ENCODE data around the gene GPR108. TPM values are rescaled to one million over a fixed set of nuclear protein-coding genes. Genes with fewer than 3 reads are reported as not detected.

Gene GPR108
- total RNA-seq, 1 donor from 2014 or later, result 69.1 TPM

- no peaks in the 10 kb centered on the region for H3K9me3 Mint-ChIP-seq (ENCODE audit: unreplicated experiment)
- H3K4me3 Mint-ChIP-seq (ENCODE audit: unreplicated experiment), result peak overlapping the region; percentile 39
- H3K27me3 Mint-ChIP-seq (ENCODE audit: unreplicated experiment), result peaks cover 6% of the 10 kb centered on the region
- H3K4me1 Mint-ChIP-seq (ENCODE audit: unreplicated experiment), result peaks cover 1% of the 10 kb centered on the region
- TF ChIP-seq, protein P1, sequence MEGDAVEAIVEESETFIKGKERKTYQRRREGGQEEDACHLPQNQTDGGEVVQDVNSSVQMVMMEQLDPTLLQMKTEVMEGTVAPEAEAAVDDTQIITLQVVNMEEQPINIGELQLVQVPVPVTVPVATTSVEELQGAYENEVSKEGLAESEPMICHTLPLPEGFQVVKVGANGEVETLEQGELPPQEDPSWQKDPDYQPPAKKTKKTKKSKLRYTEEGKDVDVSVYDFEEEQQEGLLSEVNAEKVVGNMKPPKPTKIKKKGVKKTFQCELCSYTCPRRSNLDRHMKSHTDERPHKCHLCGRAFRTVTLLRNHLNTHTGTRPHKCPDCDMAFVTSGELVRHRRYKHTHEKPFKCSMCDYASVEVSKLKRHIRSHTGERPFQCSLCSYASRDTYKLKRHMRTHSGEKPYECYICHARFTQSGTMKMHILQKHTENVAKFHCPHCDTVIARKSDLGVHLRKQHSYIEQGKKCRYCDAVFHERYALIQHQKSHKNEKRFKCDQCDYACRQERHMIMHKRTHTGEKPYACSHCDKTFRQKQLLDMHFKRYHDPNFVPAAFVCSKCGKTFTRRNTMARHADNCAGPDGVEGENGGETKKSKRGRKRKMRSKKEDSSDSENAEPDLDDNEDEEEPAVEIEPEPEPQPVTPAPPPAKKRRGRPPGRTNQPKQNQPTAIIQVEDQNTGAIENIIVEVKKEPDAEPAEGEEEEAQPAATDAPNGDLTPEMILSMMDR (IDR thresholded peaks at IDR 0.05; ENCODE audit: unreplicated experiment), result no peak
- peaks cover 21% of the 10 kb centered on the region for H3K36me3 Mint-ChIP-seq (ENCODE audit: low read depth, unreplicated experiment)
- DNase-seq (ENCODE audit: low spot score), result no peak
- H3K27ac Mint-ChIP-seq (ENCODE audit: unreplicated experiment), result peak overlapping the region; percentile 59
These were observed 6.5 kb upstream of the GPR108 start for GRCh38 chr19:6743714-6744380.

DNA sequence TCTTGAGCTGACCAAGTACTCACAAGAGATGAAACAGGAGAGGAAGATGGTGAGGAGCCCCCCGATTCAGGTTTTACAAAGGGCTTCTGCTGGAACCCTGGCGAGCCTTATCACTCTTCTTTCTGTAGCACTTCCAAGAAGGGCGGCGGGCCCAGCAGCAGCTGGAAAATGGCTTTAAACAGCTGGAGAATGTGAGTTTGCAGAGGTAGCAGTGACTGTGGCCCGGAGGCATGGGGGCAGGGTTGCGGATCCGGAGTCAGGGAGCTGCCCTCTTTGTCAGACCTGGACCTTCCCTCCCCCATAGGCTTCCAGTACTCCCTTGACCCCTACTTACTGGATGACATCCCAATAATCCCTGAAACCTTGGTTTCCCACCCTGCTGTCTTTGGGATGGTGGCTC, 5.7 kb upstream of the GPR108 start:
- peak overlapping the region; percentile 19 for H3K4me3 Mint-ChIP-seq (ENCODE audit: unreplicated experiment)
- peaks cover 9% of the 10 kb centered on the region for H3K4me1 Mint-ChIP-seq (ENCODE audit: unreplicated experiment)
- peaks cover 21% of the 10 kb centered on the region for H3K36me3 Mint-ChIP-seq (ENCODE audit: low read depth, unreplicated experiment)
- no peaks in the 10 kb centered on the region for H3K9me3 Mint-ChIP-seq (ENCODE audit: unreplicated experiment)
- H3K27me3 Mint-ChIP-seq (ENCODE audit: unreplicated experiment), result peaks cover 11% of the 10 kb centered on the region
- TF ChIP-seq, protein P1 (IDR thresholded peaks at IDR 0.05; ENCODE audit: unreplicated experiment), result no peak
- no peak overlapping the region for H3K27ac Mint-ChIP-seq (ENCODE audit: unreplicated experiment)
- DNase-seq (ENCODE audit: low spot score), result no peak

DNA sequence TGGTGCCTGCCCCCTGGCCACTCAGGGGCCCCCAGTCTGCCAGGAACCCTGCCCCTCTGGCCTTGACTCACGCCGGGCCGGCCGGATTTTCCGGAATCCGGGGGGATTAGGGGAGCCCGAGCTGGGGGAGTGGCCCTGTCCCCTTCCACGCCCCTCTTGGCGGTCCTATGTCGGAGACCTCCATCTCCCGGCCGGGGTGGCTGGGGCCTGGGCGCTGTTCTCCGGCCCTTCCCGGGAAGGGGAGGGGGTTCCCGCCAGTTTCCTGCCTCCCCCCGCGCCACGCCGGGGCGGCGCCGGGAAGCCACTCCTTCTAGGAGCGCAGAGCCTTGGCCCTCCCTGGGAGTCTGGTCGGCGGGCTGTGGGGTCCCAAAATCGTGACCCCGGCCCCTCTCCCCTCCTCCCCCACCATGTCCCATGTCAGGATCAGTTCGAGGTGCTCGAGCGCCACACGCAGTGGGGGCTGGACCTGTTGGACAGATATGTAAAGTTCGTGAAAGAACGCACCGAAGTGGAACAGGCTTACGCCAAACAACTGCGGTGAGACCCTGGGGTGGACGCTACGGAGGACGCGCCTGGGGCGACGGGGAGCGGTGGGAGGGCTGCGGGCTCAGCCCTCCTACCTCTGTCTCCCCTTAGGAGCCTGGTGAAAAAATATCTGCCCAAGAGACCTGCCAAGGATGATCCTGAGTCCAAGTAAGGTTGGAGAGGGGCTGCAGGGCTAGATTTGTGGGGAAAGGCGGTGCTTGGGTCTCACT, 3.4 kb upstream of the GPR108 start:
- DNase-seq (ENCODE audit: low spot score), result peak; percentile 65
- peak overlapping the region; percentile 92 for H3K4me3 Mint-ChIP-seq (ENCODE audit: unreplicated experiment)
- H3K9me3 Mint-ChIP-seq (ENCODE audit: unreplicated experiment), result no peaks in the 10 kb centered on the region
- TF ChIP-seq, protein P1 (IDR thresholded peaks at IDR 0.05; ENCODE audit: unreplicated experiment), result no peak
- H3K27ac Mint-ChIP-seq (ENCODE audit: unreplicated experiment), result no peak overlapping the region
- H3K4me1 Mint-ChIP-seq (ENCODE audit: unreplicated experiment), result peaks cover 16% of the 10 kb centered on the region
- peaks cover 23% of the 10 kb centered on the region for H3K36me3 Mint-ChIP-seq (ENCODE audit: low read depth, unreplicated experiment)
- H3K27me3 Mint-ChIP-seq (ENCODE audit: unreplicated experiment), result peaks cover 21% of the 10 kb centered on the region

GRCh38 chr19:6739883-6740588, 2.7 kb upstream of the GPR108 start:
- Mint-ChIP-seq H3K4me3 (ENCODE audit: unreplicated experiment) (peak overlapping the region; percentile 92), H3K27me3 (ENCODE audit: unreplicated experiment) (peaks cover 22% of the 10 kb centered on the region), H3K9me3 (ENCODE audit: unreplicated experiment) (no peaks in the 10 kb centered on the region), H3K4me1 (ENCODE audit: unreplicated experiment) (peaks cover 17% of the 10 kb centered on the region), H3K36me3 (ENCODE audit: low read depth, unreplicated experiment) (peaks cover 16% of the 10 kb centered on the region), H3K27ac (ENCODE audit: unreplicated experiment) (no peak overlapping the region)
- DNase-seq (ENCODE audit: low spot score), result peak; percentile 46
- TF ChIP-seq, protein P1 (IDR thresholded peaks at IDR 0.05; ENCODE audit: unreplicated experiment), result no peak

Measured in endothelial cell (in vitro differentiated cells).